ENCODE data around the gene TNFSF12.

Gene TNFSF12

GRCh38 chr17:7549401-7550055 lies 670 bp downstream of the TNFSF12 start:
- DNase-seq, result no peak

DNA sequence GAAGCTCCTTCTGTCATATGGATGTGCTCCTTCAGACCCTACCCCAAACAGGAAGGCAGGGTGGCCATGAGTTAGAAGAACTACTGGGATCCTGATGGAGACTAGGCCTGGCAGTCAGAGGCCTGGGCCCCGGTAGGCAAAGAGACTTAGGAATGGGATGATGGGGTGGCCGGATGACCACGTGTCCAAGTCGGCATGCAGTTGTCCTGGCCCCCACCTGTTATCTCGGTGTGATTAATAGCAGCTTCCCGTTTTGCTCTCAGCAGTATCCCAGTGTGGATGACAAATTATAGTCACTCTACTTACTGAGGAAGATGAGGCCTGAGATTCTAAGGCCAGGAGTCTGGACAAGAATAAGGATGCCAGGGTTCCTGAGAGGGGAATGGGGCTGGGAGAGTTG lies 1.5 kb downstream of the TNFSF12 start:
- DNase-seq, result no peak

- no peak for DNase-seq
Measured at GRCh38 chr17:7551396-7551795, 2.5 kb downstream of the TNFSF12 start.

DNA sequence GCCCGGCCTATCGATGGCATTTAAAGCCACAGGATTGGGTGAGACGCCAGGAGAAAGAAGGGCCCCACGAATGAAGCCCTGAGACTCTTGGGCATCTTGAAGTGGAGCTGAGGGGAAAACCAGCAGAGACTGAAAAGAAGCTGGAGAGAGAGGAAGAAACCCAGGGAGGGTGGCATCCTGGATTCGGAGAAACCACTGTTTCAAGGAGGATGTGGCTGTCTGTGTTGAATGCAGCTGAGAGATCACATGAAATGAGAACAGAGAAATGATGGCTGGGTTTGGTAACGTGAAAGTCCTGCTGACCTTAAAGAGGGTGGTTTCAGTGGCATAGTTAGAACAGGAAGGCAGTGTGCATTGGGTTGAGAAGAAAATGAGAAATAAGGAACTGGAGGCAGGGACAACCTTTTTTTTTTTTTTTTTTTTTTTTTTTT lies 3.8 kb downstream of the TNFSF12 start:
- DNase-seq, result no peak

DNA sequence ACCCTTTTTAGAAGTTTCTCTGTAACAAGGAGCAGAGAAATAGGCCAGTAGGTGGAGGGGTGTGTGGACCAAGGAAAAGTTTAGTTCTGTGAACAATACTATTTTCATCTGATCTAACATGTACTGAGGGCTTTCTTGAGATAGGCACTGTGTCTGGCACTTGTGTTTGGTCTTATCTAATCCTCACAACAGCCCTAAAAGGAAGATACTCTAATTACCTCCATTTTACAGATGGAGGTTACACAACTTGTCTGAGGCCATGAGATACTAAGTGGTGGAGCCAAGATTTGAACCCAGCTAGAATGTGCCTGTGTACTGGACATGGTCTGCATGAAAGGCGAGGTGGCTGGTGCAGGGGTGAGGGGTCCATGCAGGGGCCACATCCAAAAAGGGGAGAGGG lies 4.5 kb downstream of the TNFSF12 start:
- no peak for DNase-seq

DNA sequence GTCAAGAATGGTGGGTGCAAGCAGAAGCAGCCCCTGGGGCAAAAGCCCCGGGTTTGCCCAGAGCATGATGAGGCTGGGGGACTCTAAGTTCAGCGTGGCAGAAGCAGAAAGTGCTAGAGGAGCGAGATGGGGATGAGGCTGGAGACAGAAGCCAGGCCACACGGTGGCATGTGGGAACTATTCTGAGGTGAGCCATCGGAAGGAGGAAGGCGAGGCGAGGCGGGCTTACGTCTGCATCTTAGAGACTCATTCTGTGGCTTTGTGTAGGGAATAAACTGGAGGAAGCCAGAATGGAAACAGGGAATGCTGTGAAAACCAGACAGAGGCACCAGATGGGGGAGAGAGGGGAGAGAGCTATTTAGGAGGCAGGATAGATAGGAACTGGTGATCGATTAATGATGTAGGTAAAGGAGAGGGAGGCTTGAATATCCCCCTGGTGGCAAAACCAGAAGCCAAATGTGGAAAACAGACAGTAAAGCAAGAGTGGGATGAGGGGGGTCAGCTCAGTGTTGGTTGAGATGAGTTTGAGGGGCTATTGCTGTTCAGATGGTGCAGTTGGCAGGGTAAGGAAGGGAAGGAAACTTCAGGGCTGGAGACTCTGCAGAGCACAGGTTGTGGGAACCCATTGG lies 6.6 kb downstream of the TNFSF12 start:
- no peak for DNase-seq

GRCh38 chr17:7556627-7557026 lies 7.8 kb downstream of the TNFSF12 start:
- no peak for DNase-seq

GRCh38 chr17:7557147-7557764 lies 8.4 kb downstream of the TNFSF12 start:
- DNase-seq, result no peak

DNA sequence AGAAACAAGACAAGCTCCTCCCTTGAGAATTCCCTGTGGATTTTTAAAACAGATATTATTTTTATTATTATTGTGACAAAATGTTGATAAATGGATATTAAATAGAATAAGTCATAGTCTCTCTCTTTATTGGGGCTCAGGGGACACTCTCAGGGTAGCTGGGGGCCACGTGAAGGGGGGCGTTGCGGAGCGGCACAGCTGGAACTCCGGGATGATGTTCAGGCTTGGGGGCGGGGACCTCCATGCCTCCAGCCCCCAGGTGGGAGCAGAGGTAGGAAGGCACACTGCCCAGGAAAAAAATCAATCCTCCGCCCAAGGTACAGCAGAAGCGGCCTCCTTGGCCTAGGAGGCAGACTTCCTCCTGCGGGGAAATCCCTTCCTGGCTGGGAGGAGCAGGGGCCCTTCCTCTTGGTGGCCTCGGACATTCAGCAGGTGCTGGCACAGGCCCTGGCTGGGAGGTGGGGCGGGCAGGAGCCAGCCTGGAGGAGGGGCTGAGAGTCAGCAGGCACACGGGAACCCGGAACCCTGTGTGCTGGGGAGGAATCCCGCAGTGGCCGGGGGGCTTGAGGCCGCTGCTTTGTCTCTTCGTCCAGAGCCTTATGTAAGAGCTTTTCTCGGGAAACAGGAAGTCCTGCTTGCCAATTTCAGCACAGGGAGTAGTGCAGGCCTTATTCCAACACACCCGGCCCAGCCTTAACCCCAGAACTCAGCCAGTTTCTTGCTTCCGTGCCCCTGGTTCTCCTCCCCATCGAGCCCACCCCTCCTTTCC lies 9.1 kb downstream of the TNFSF12 start:
- DNase-seq, result no peak

- DNase-seq, result no peak
Measured at GRCh38 chr17:7558544-7559319, 9.9 kb downstream of the TNFSF12 start, which contains the start of gene TNFSF13. Gene TNFSF13 (plus strand): TSS chr17:7558750. CDS start chr17:7559040, 290 bp downstream.

GRCh38 chr17:7559320-7560171 lies 10.7 kb downstream of the TNFSF12 start:
- no peak for DNase-seq

DNA sequence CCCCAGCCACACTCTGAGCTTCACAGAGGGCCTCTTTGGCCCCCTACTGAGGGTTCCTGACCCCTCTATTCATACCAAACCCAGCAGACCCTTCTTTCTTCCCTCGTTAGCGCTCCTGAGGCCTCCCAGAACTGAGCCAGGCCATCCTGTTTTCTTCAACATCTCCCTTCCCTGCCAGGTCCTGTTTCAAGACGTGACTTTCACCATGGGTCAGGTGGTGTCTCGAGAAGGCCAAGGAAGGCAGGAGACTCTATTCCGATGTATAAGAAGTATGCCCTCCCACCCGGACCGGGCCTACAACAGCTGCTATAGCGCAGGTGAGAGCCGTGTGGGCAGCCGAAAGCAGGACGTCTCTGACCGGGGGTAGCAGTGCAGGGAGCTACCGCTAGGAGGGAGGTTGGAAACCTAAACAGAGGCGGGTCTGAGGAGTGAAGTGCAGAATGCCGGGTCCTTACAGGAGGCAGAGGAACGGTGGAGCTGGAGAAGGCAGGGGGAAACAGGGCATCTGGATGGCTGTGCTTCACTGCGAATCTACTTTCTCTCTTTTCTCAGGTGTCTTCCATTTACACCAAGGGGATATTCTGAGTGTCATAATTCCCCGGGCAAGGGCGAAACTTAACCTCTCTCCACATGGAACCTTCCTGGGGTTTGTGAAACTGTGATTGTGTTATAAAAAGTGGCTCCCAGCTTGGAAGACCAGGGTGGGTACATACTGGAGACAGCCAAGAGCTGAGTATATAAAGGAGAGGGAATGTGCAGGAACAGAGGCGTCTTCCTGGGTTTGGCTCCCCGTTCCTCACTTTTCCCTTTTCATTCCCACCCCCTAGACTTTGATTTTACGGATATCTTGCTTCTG lies 11.5 kb downstream of the TNFSF12 start:
- no peak for DNase-seq

GRCh38 chr17:7561028-7561575 lies 12.2 kb downstream of the TNFSF12 start:
- peak; percentile 81 for DNase-seq

- peak; percentile 70 for DNase-seq
Measured at GRCh38 chr17:7561589-7562207, 12.8 kb downstream of the TNFSF12 start, which contains the start of gene SENP3. Gene SENP3 (plus strand): TSS chr17:7561919. CDS start chr17:7563077, 1,158 bp downstream.

DNA sequence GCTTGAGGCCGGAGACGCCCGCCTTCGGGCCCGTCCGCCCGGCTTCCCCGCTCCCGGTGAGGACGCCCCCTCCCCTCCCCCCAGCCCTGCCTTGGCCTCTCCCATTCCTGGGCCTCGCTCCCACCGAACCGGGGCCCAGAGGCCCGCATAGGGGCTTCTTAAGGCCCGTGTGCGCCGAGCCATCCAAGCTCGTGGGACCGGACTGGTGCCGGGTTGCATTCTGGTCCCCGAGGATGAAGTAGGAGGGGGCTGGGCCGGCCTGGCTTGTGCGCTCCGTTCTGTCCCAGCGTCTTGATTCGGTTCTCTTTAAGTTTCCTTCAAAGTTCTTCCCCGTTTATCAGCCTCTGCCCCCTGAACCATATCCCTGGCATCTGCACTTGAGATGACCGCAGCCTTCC lies 13.3 kb downstream of the TNFSF12 start:
- no peak for DNase-seq

- no peak for DNase-seq
Measured at GRCh38 chr17:7563115-7563869, 14.4 kb downstream of the TNFSF12 start.

- no peak for DNase-seq
Measured at GRCh38 chr17:7569571-7569970, 20.7 kb downstream of the TNFSF12 start.

DNA sequence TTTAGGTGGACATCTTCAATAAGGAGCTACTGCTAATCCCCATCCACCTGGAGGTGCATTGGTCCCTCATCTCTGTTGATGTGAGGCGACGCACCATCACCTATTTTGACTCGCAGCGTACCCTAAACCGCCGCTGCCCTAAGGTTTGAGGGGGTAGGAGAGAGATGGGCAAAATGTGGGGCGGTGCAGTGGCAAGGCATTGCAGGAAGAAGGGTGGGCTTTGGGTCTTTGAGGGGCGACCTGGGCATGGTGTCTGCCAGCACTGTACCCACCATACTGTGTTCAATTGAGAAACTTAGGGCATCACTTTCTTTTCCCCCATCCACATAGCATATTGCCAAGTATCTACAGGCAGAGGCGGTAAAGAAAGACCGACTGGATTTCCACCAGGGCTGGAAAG lies 21.5 kb downstream of the TNFSF12 start:
- no peak for DNase-seq

DNA sequence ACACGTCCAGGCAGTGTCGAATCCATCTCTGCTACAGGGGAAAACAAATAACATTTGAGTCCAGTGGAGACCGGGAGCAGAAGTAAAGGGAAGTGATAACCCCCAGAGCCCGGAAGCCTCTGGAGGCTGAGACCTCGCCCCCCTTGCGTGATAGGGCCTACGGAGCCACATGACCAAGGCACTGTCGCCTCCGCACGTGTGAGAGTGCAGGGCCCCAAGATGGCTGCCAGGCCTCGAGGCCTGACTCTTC lies 23.4 kb downstream of the TNFSF12 start:
- no peak for DNase-seq
